Measurements from ENCODE around the gene TRPM8.
"Not testable (repeated sequence)": the region's sequence is repeated elsewhere in the genome, so short reads cannot be mapped to it uniquely, and the experiment has no call there.

The TRPM8 gene

GRCh38 chr2:233967164-233967563, 50.0 kb downstream of the TRPM8 start:
- no peaks in the 10 kb centered on the region for H3K4me1 ChIP-seq (ENCODE audit: low read length)
- no peak overlapping the region for H3K9ac ChIP-seq (ENCODE audit: low read length)
- H4K20me1 ChIP-seq (ENCODE audit: insufficient read depth, low read length) = no peaks in the 10 kb centered on the region
- no peaks in the 10 kb centered on the region for H3K9me3 ChIP-seq (ENCODE audit: insufficient read depth, low read length)
- H3K79me2 ChIP-seq (ENCODE audit: low read length) = no peaks in the 10 kb centered on the region
- TF ChIP-seq, protein P1, sequence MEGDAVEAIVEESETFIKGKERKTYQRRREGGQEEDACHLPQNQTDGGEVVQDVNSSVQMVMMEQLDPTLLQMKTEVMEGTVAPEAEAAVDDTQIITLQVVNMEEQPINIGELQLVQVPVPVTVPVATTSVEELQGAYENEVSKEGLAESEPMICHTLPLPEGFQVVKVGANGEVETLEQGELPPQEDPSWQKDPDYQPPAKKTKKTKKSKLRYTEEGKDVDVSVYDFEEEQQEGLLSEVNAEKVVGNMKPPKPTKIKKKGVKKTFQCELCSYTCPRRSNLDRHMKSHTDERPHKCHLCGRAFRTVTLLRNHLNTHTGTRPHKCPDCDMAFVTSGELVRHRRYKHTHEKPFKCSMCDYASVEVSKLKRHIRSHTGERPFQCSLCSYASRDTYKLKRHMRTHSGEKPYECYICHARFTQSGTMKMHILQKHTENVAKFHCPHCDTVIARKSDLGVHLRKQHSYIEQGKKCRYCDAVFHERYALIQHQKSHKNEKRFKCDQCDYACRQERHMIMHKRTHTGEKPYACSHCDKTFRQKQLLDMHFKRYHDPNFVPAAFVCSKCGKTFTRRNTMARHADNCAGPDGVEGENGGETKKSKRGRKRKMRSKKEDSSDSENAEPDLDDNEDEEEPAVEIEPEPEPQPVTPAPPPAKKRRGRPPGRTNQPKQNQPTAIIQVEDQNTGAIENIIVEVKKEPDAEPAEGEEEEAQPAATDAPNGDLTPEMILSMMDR (IDR thresholded peaks at IDR 0.05; ENCODE audit: low read depth, low read length) = no peak
- no peak for TF ChIP-seq EZH2phosphoT487 (IDR thresholded peaks at IDR 0.05; ENCODE audit: low read depth)
- no peaks in the 10 kb centered on the region for H3K36me3 ChIP-seq (replicated peaks; ENCODE audit: low read depth, low read length)
- H2AFZ ChIP-seq (ENCODE audit: low read depth, low read length) = no peak overlapping the region
- H3K4me3 ChIP-seq (ENCODE audit: low read length) = no peak overlapping the region
- no peaks in the 10 kb centered on the region; the same call in 1 of the 2 replicates for H3K27me3 ChIP-seq (ENCODE audit: low read depth, low read length)
- no peak overlapping the region for H3K27ac ChIP-seq (ENCODE audit: low read length)
- H3K4me2 ChIP-seq (ENCODE audit: low read length) = no peak overlapping the region

GRCh38 chr2:233968556-233968955, 51.4 kb downstream of the TRPM8 start:
- Histone ChIP-seq H3K27ac (ENCODE audit: low read length) (no peak overlapping the region), H4K20me1 (ENCODE audit: insufficient read depth, low read length) (no peaks in the 10 kb centered on the region), H3K9me3 (ENCODE audit: insufficient read depth, low read length) (no peaks in the 10 kb centered on the region), H3K36me3 (replicated peaks; ENCODE audit: low read depth, low read length) (no peaks in the 10 kb centered on the region), H3K9ac (ENCODE audit: low read length) (no peak overlapping the region), H3K4me3 (ENCODE audit: low read length) (no peak overlapping the region), H2AFZ (ENCODE audit: low read depth, low read length) (no peak overlapping the region), H3K4me2 (ENCODE audit: low read length) (no peak overlapping the region), H3K79me2 (ENCODE audit: low read length) (no peaks in the 10 kb centered on the region), H3K27me3 (ENCODE audit: low read depth, low read length) (no peaks in the 10 kb centered on the region; the same call in 1 of the 2 replicates), H3K4me1 (ENCODE audit: low read length) (no peaks in the 10 kb centered on the region)
- TF ChIP-seq EZH2phosphoT487 (IDR thresholded peaks at IDR 0.05; ENCODE audit: low read depth) = no peak
- TF ChIP-seq, protein P1 (IDR thresholded peaks at IDR 0.05; ENCODE audit: low read depth, low read length) = no peak

DNA sequence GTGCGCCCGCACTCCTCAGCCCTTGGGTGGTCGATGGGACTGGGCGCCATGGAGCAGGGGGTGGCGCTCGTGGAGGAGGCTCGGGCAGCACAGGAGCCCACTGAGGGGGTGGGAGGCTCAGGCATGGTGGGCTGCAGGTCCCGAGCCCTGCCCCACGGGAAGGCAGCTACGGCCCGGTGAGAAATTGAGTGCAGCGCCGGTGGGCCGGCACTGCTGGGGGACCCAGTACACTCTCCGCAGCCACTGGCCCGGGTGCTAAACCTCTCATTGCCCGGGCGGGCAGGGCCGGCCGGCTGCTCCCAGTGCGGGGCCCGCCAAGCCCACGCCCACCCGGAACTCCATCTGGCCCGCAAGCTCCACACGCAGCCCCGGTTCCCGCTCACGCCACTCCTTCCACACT, 55.3 kb downstream of the TRPM8 start:
- not testable (repeated sequence) for H3K27me3 ChIP-seq (ENCODE audit: low read depth, low read length); H3K4me2 ChIP-seq (ENCODE audit: low read length); H3K79me2 ChIP-seq (ENCODE audit: low read length); H3K36me3 ChIP-seq (replicated peaks; ENCODE audit: low read depth, low read length); H3K9ac ChIP-seq (ENCODE audit: low read length); H3K27ac ChIP-seq (ENCODE audit: low read length); H3K9me3 ChIP-seq (ENCODE audit: insufficient read depth, low read length); H2AFZ ChIP-seq (ENCODE audit: low read depth, low read length); H3K4me1 ChIP-seq (ENCODE audit: low read length); H3K4me3 ChIP-seq (ENCODE audit: low read length); H4K20me1 ChIP-seq (ENCODE audit: insufficient read depth, low read length)

DNA sequence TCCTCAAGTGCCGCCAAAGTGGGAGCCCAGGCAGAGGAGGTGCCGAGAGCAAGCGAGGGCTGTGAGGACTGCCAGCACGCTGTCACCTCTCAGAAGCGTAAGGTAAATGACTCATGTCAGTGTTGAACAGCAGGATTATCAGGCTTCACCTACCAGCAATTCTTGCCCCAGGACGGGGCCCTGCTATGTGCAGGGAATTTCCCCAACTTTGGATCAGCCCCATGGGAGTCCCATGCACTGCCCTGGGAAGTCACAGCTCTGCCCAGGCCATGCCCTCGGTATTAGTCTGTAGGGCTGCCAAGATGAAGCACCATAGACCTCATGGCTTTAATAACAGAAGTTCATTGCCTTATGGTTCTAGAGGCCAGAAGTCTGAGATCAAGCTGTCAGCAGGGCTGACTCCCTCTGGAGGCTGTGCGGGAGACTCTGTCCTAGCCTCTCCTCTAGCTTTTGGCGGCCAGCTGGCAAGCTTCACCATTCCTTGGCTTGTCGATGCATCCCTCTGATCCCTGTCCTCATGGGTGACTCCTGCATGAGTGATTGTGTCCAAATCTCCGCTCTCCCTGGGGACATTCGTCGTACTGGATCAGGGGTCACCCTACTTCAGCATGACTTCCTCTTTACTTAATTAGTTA, 55.9 kb downstream of the TRPM8 start:
- H3K36me3 ChIP-seq (replicated peaks; ENCODE audit: low read depth, low read length) = no peaks in the 10 kb centered on the region
- H3K27ac ChIP-seq (ENCODE audit: low read length) = no peak overlapping the region
- H3K4me2 ChIP-seq (ENCODE audit: low read length) = no peak overlapping the region
- no peaks in the 10 kb centered on the region for H4K20me1 ChIP-seq (ENCODE audit: insufficient read depth, low read length)
- no peak overlapping the region for H3K9ac ChIP-seq (ENCODE audit: low read length)
- no peak overlapping the region for H2AFZ ChIP-seq (ENCODE audit: low read depth, low read length)
- no peak overlapping the region for H3K4me3 ChIP-seq (ENCODE audit: low read length)
- H3K27me3 ChIP-seq (ENCODE audit: low read depth, low read length) = no peaks in the 10 kb centered on the region; the same call in 1 of the 2 replicates
- no peaks in the 10 kb centered on the region for H3K4me1 ChIP-seq (ENCODE audit: low read length)
- H3K79me2 ChIP-seq (ENCODE audit: low read length) = no peaks in the 10 kb centered on the region
- H3K9me3 ChIP-seq (ENCODE audit: insufficient read depth, low read length) = no peaks in the 10 kb centered on the region
- TF ChIP-seq, protein P1 (IDR thresholded peaks at IDR 0.05; ENCODE audit: low read depth, low read length) = no peak
- no peak for TF ChIP-seq EZH2phosphoT487 (IDR thresholded peaks at IDR 0.05; ENCODE audit: low read depth)
